ENCODE measurements around the gene TRIO. TPM values are rescaled to one million over a fixed set of nuclear protein-coding genes. Genes with fewer than 3 reads are reported as not detected.

Gene TRIO
- total and polyA plus RNA-seq, 11 donors: 35.2 to 99.1 (median 58.4) TPM

DNA sequence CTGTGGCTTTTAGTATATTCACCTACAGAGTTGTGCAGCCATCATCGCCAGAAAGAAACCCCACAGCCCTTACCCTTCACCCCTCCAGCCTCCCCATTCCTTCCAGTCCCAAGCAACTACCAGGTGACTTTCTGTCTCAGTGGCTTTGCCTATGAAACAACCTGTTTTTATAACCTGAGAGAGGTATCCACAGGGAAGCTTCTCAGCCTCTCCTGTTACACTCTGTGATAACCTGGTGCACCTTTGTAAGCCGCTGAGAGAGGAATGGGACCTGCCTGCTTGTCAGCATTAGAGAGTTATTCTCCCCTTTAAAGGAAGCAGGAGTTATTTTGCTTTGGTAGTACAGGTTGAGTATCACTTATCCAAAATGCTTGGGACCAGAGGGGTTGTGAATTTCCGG, 93.6 kb downstream of the TRIO start:
- 92 to 97% (median 94%) methylated on average over 3 of the region's 3 CpGs for WGBS, 4 donors
- TF ChIP-seq, protein P1, sequence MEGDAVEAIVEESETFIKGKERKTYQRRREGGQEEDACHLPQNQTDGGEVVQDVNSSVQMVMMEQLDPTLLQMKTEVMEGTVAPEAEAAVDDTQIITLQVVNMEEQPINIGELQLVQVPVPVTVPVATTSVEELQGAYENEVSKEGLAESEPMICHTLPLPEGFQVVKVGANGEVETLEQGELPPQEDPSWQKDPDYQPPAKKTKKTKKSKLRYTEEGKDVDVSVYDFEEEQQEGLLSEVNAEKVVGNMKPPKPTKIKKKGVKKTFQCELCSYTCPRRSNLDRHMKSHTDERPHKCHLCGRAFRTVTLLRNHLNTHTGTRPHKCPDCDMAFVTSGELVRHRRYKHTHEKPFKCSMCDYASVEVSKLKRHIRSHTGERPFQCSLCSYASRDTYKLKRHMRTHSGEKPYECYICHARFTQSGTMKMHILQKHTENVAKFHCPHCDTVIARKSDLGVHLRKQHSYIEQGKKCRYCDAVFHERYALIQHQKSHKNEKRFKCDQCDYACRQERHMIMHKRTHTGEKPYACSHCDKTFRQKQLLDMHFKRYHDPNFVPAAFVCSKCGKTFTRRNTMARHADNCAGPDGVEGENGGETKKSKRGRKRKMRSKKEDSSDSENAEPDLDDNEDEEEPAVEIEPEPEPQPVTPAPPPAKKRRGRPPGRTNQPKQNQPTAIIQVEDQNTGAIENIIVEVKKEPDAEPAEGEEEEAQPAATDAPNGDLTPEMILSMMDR (IDR thresholded peaks at IDR 0.05): no peak
- no peak for TF ChIP-seq POLR2A (IDR thresholded peaks at IDR 0.05)
- intact Hi-C loops (cut with DNase I): no loop called here
- ATAC-seq (no peak), DNase-seq (no peak)
- Histone ChIP-seq H3K27me3 (no peaks in the 10 kb centered on the region), H3K9me3 (no peaks in the 10 kb centered on the region), H3K4me1 (peaks cover 0 to 41% (median 17%) of the 10 kb centered on the region in 12 donors), H3K36me3 (no peaks in the 10 kb centered on the region), H3K4me3 (no peak overlapping the region), H3K27ac (no peak overlapping the region)

- H3K27ac ChIP-seq: peak overlapping the region in 1 of 12 donors; percentile 13
- no peaks in the 10 kb centered on the region for H3K36me3 ChIP-seq
- peaks cover 0 to 44% (median 19%) of the 10 kb centered on the region in 12 donors for H3K4me1 ChIP-seq
- intact Hi-C loops (cut with DNase I): no loop called here
- TF ChIP-seq, protein P1 (IDR thresholded peaks at IDR 0.05): no peak
- TF ChIP-seq POLR2A (IDR thresholded peaks at IDR 0.05): no peak
- whole genome bisulfite sequencing, 4 donors: 89 to 93% (median 91%) methylated on average over 12 of the region's 12 CpGs
- H3K4me3 ChIP-seq: no peak overlapping the region
- no peak for DNase-seq
- no peak for ATAC-seq
- no peaks in the 10 kb centered on the region for H3K9me3 ChIP-seq
- no peaks in the 10 kb centered on the region for H3K27me3 ChIP-seq
Measured at GRCh38 chr5:14237317-14238086, 94.4 kb downstream of the TRIO start.

GRCh38 chr5:14238272-14238671, 95.1 kb downstream of the TRIO start:
- Histone ChIP-seq H3K27ac (peak overlapping the region in 1 of 12 donors; percentile 13), H3K27me3 (no peaks in the 10 kb centered on the region), H3K9me3 (no peaks in the 10 kb centered on the region), H3K4me1 (peaks cover 0 to 52% (median 25%) of the 10 kb centered on the region in 12 donors), H3K36me3 (no peaks in the 10 kb centered on the region), H3K4me3 (no peak overlapping the region)
- intact Hi-C loops (cut with DNase I): no loop called here
- DNase-seq (no peak), ATAC-seq (peak in 1 of 4 donors; percentile 19)
- no peak for TF ChIP-seq POLR2A (IDR thresholded peaks at IDR 0.05)
- TF ChIP-seq, protein P1 (IDR thresholded peaks at IDR 0.05): no peak
- WGBS, 4 donors: 61 to 71% (median 67%) methylated on average over 6 of the region's 6 CpGs

- H3K27ac ChIP-seq: no peak overlapping the region
Measured at GRCh38 chr5:14239404-14239803, 96.3 kb downstream of the TRIO start.

More at GRCh38 chr5:14239404-14239803, 96.3 kb downstream of the TRIO start:
- no peak for ATAC-seq
- DNase-seq: no peak
- H3K4me3 ChIP-seq: no peak overlapping the region
- WGBS, 4 donors: 94 to 96% (median 95%) methylated on average over 8 of the region's 8 CpGs
- no peaks in the 10 kb centered on the region for H3K27me3 ChIP-seq
- H3K4me1 ChIP-seq: peaks cover 0 to 55% (median 29%) of the 10 kb centered on the region in 12 donors
- H3K9me3 ChIP-seq: no peaks in the 10 kb centered on the region
- H3K36me3 ChIP-seq: no peaks in the 10 kb centered on the region
- no peak for TF ChIP-seq POLR2A (IDR thresholded peaks at IDR 0.05)
- TF ChIP-seq, protein P1 (IDR thresholded peaks at IDR 0.05): no peak
- intact Hi-C loops (cut with DNase I): no loop called here
